Osteocyte (in vitro differentiated cells): ENCODE measurements around the gene TTC23L. TPM values are rescaled to one million over a fixed set of nuclear protein-coding genes. Genes with fewer than 3 reads are reported as not detected.
"Not testable (repeated sequence)": the region's sequence is repeated elsewhere in the genome, so short reads cannot be mapped to it uniquely, and the experiment has no call there.

ENCODE experiments used
- DNase-seq: peaks from one replicate; pipeline ENCODE4 v3.0.0; 2021; ENCODE audit warnings: mixed read lengths; ENCODE audit not compliant: unreplicated experiment; ENCODE audit errors: extremely low spot score
- H3K27ac Mint-ChIP-seq: one replicate; pipeline ENCODE4 v1.8.0; 2021; ENCODE audit warnings: mild to moderate bottlenecking, mixed read lengths; ENCODE audit not compliant: unreplicated experiment
- H3K27me3 Mint-ChIP-seq: one replicate; pipeline ENCODE4 v1.8.0; 2021; ENCODE audit warnings: mixed read lengths; ENCODE audit not compliant: unreplicated experiment
- H3K36me3 Mint-ChIP-seq: one replicate; pipeline ENCODE4 v1.8.0; 2021; ENCODE audit warnings: mixed read lengths; ENCODE audit not compliant: unreplicated experiment
- H3K4me1 Mint-ChIP-seq: one replicate; pipeline ENCODE4 v1.8.0; 2021; ENCODE audit warnings: mixed read lengths; ENCODE audit not compliant: unreplicated experiment
- H3K4me3 Mint-ChIP-seq: one replicate; pipeline ENCODE4 v1.8.0; 2021; ENCODE audit warnings: mild to moderate bottlenecking, moderate library complexity, mixed read lengths; ENCODE audit not compliant: unreplicated experiment
- H3K9me3 Mint-ChIP-seq: one replicate; pipeline ENCODE4 v1.8.0; 2021; ENCODE audit warnings: mixed read lengths; ENCODE audit not compliant: unreplicated experiment
- total RNA-seq: library from RNA; stranded (reverse); gene quantifications from 2 replicates; pipeline ENCODE4 v1.2.1, GENCODE V29; 2021
- TF ChIP-seq, protein P1 (sequence below): fragments of 200-600 bp; sonication (generic); IDR thresholded peaks from 2 replicates; pipeline ENCODE4 v1.5.0; 2021; ENCODE audit warnings: antibody characterized with exemption, mild to moderate bottlenecking, moderate library complexity

Gene TTC23L
- total RNA-seq, 1 donor from 2014 or later = 0.59 TPM

DNA sequence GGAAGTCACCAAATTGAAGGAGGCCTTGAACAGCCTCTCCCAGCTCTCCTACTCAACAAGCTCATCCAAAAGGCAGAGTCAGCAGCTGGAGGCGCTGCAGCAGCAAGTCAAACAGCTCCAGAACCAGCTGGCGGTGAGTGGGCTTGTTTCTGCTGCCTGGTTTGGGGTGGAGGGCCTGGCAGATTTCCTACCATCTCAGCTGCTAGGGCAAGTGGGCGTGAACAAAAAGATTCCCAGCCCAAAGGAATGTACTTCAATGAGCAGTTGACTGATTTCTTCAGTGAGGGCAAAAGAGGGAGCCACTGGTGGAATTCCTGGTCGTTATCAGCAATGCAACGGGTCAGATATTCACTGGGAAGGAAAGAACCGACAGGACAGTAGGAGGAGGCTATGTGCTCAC is 12.6 kb upstream of the TTC23L start:
- peaks cover 10% of the 10 kb centered on the region for H3K4me1 Mint-ChIP-seq
- H3K27me3 Mint-ChIP-seq = no peaks in the 10 kb centered on the region
- no peak for DNase-seq
- H3K4me3 Mint-ChIP-seq = no peak overlapping the region
- peaks cover 75% of the 10 kb centered on the region for H3K36me3 Mint-ChIP-seq
- TF ChIP-seq, protein P1, sequence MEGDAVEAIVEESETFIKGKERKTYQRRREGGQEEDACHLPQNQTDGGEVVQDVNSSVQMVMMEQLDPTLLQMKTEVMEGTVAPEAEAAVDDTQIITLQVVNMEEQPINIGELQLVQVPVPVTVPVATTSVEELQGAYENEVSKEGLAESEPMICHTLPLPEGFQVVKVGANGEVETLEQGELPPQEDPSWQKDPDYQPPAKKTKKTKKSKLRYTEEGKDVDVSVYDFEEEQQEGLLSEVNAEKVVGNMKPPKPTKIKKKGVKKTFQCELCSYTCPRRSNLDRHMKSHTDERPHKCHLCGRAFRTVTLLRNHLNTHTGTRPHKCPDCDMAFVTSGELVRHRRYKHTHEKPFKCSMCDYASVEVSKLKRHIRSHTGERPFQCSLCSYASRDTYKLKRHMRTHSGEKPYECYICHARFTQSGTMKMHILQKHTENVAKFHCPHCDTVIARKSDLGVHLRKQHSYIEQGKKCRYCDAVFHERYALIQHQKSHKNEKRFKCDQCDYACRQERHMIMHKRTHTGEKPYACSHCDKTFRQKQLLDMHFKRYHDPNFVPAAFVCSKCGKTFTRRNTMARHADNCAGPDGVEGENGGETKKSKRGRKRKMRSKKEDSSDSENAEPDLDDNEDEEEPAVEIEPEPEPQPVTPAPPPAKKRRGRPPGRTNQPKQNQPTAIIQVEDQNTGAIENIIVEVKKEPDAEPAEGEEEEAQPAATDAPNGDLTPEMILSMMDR = no peak
- H3K9me3 Mint-ChIP-seq = no peaks in the 10 kb centered on the region
- H3K27ac Mint-ChIP-seq = no peak overlapping the region

DNA sequence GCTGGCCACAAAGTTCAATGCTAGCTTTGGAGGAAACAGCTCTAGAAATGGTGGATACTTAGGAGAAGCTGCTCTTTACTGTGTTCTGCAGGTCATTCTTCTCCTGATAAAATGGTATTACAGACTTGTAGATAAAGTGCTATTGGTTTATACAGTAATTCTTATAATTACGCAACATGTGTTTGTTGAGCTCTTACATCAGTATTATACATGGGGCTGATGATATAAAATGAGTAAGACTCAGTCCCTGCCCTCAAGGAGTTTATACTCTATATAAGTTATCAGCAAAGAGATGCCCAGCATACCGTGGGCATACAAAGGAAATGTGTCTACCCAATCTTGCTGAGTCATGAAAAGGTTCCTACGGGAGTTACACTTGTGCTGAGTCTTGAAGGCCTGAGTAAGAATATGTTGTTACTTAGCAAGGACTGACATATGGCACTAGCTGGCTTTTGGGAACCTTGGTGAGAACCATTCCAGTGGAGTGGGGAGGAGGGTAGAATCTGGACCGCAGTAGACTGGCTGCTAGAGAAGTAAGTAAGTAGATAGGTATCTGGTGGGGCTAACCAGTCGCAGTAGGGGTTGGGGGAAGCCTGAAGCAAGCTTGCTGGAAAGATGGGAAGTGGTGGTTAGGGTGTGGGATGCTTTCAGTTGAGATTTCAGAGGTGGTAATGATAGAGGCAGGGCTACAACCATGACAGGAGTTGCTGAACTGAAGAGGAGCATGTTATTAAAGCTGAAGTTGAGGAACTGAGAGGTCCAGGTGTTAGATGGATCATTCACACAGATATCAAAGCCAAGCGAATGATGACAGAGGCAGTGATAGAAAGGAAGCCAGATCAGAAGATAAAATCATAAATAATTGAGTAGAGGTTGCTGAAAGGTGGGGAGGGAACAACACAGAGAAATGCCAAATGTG is 11.1 kb upstream of the TTC23L start:
- no peak overlapping the region for H3K4me3 Mint-ChIP-seq
- no peak for DNase-seq
- H3K27me3 Mint-ChIP-seq = no peaks in the 10 kb centered on the region
- H3K27ac Mint-ChIP-seq = no peak overlapping the region
- H3K9me3 Mint-ChIP-seq = no peaks in the 10 kb centered on the region
- H3K4me1 Mint-ChIP-seq = peaks cover 21% of the 10 kb centered on the region
- TF ChIP-seq, protein P1 = no peak
- peaks cover 69% of the 10 kb centered on the region for H3K36me3 Mint-ChIP-seq

DNA sequence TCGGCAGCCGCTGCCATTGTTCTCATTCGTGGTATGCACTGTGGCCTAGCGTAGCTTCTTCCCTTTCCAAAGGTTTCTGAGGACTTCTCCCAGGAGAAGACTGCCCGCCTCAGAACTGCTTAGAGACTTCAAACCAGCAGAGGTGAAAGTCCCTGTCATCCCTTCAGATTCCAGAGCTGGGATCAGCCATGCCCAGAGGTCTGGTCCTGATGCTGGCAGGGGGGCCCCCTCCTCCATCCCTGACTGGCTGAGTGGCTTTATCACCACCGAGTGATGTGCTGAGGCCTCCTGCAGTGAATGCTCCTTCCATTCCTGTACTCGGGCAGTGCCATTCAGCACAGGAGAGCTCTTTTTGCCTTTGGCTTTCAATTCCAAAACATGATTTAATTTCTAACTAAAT is 8.1 kb upstream of the TTC23L start:
- not testable (repeated sequence) for DNase-seq, H3K27me3 Mint-ChIP-seq, H3K9me3 Mint-ChIP-seq, H3K4me3 Mint-ChIP-seq, H3K27ac Mint-ChIP-seq
- peaks cover 50% of the 10 kb centered on the region for H3K36me3 Mint-ChIP-seq
- peaks cover 21% of the 10 kb centered on the region for H3K4me1 Mint-ChIP-seq

DNA sequence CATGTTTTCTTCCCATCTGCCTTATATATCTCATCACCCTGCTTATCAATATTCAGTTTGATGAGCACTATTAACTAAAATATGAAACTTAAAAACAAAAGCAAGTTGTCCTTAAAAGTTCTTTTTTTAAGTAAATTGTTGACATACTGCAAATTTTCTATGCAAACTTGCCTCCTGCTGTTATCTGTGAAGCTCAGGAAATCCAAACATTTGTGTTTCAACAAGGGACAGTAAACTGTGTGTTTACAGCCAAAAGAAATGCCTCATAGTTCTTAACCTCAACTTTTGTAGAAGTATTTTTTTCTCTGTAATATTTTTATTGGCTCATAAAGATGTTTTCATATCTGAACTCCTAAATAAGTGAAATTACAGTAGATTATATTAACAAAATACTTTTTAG is 7.7 kb upstream of the TTC23L start:
- Mint-ChIP-seq H3K9me3 (no peaks in the 10 kb centered on the region), H3K4me1 (peaks cover 21% of the 10 kb centered on the region), H3K27ac (peak overlapping the region; percentile 57), H3K36me3 (peaks cover 45% of the 10 kb centered on the region), H3K4me3 (no peak overlapping the region), H3K27me3 (no peaks in the 10 kb centered on the region)
- TF ChIP-seq, protein P1 = no peak
- no peak for DNase-seq

DNA sequence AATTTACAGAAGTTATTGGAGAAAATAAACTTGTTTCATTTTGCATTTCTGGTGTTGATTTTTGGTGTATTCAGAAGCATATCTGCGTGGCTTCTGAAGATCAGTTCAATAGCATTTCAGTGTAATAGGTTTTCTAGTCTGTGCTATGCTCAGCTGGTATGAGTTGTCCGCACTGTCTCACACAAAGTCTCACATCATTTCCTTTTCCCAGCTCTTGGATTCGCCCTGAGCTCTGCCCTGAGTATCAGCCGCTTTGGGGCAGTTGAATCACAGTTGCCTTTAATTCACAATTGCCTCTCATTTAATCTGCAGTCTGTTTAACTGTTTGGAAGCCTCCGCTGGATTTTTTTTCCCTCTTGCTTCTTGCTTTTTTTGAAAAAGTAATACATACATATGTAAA is 6.4 kb upstream of the TTC23L start:
- H3K27ac Mint-ChIP-seq = no peak overlapping the region
- no peaks in the 10 kb centered on the region for H3K27me3 Mint-ChIP-seq
- no peaks in the 10 kb centered on the region for H3K9me3 Mint-ChIP-seq
- TF ChIP-seq, protein P1 = no peak
- H3K4me1 Mint-ChIP-seq = peaks cover 21% of the 10 kb centered on the region
- DNase-seq = no peak
- no peak overlapping the region for H3K4me3 Mint-ChIP-seq
- peaks cover 33% of the 10 kb centered on the region for H3K36me3 Mint-ChIP-seq
